ENCODE measurements around the gene TAPBP. TPM values are rescaled to one million over a fixed set of nuclear protein-coding genes. Genes with fewer than 3 reads are reported as not detected.
A peak's percentile ranks its signal among the peaks of the same experiment; 100 is the strongest.

The TAPBP gene
- total and polyA plus RNA-seq, 9 of the 15 experiments (the other 6 are each of a cell fraction or from before 2014, with no cell fraction given): 5.6 to 74.0 (median 22.3) TPM

GRCh38 chr6:33344701-33345697 is 31.1 kb upstream of the TAPBP start (continued):
- no peak for TF ChIP-seq BCLAF1 (IDR thresholded peaks at IDR 0.05; ENCODE audit: borderline replicate concordance in 1 of 2, control insufficient read depth in 1 of 2, low read depth in 2 of 2, low read length in 1 of 2)
- TF ChIP-seq EWSR1 (IDR thresholded peaks at IDR 0.05; ENCODE audit: borderline replicate concordance, low read depth, partially characterized antibody): no peak
- no peak for TF ChIP-seq RBM25 (IDR thresholded peaks at IDR 0.05; ENCODE audit: low read depth, low read length, severe bottlenecking)
- no peak for TF ChIP-seq KDM5B (IDR thresholded peaks at IDR 0.05; ENCODE audit: insufficient replicate concordance, low read depth, low read length)
- no peak for TF ChIP-seq BRD4 (IDR thresholded peaks at IDR 0.05)
- TF ChIP-seq, protein P1, sequence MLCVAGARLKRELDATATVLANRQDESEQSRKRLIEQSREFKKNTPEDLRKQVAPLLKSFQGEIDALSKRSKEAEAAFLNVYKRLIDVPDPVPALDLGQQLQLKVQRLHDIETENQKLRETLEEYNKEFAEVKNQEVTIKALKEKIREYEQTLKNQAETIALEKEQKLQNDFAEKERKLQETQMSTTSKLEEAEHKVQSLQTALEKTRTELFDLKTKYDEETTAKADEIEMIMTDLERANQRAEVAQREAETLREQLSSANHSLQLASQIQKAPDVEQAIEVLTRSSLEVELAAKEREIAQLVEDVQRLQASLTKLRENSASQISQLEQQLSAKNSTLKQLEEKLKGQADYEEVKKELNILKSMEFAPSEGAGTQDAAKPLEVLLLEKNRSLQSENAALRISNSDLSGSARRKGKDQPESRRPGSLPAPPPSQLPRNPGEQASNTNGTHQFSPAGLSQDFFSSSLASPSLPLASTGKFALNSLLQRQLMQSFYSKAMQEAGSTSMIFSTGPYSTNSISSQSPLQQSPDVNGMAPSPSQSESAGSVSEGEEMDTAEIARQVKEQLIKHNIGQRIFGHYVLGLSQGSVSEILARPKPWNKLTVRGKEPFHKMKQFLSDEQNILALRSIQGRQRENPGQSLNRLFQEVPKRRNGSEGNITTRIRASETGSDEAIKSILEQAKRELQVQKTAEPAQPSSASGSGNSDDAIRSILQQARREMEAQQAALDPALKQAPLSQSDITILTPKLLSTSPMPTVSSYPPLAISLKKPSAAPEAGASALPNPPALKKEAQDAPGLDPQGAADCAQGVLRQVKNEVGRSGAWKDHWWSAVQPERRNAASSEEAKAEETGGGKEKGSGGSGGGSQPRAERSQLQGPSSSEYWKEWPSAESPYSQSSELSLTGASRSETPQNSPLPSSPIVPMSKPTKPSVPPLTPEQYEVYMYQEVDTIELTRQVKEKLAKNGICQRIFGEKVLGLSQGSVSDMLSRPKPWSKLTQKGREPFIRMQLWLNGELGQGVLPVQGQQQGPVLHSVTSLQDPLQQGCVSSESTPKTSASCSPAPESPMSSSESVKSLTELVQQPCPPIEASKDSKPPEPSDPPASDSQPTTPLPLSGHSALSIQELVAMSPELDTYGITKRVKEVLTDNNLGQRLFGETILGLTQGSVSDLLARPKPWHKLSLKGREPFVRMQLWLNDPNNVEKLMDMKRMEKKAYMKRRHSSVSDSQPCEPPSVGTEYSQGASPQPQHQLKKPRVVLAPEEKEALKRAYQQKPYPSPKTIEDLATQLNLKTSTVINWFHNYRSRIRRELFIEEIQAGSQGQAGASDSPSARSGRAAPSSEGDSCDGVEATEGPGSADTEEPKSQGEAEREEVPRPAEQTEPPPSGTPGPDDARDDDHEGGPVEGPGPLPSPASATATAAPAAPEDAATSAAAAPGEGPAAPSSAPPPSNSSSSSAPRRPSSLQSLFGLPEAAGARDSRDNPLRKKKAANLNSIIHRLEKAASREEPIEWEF (CRISPR knock-in tag; IDR thresholded peaks at IDR 0.05): no peak
- no peak for TF ChIP-seq HNRNPUL1 (IDR thresholded peaks at IDR 0.05; ENCODE audit: low read length)
- TF ChIP-seq ZEB2 (IDR thresholded peaks at IDR 0.05): peak; percentile 93
- TF ChIP-seq, protein P2, sequence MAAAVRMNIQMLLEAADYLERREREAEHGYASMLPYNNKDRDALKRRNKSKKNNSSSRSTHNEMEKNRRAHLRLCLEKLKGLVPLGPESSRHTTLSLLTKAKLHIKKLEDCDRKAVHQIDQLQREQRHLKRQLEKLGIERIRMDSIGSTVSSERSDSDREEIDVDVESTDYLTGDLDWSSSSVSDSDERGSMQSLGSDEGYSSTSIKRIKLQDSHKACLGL (CRISPR knock-in tag; IDR thresholded peaks at IDR 0.05; ENCODE audit: borderline replicate concordance, poor library complexity, severe bottlenecking): no peak
- TF ChIP-seq ZNF280A (IDR thresholded peaks at IDR 0.05; ENCODE audit: low read depth, partially characterized antibody): no peak
- no peak for TF ChIP-seq ZNF764 (CRISPR knock-in tag; IDR thresholded peaks at IDR 0.05; ENCODE audit: low read depth)
- TF ChIP-seq ZNF174 (CRISPR knock-in tag; IDR thresholded peaks at IDR 0.05): no peak
- no peak for TF ChIP-seq POLR2AphosphoS2 (IDR thresholded peaks at IDR 0.05; ENCODE audit: low read length)
- no peak for TF ChIP-seq ZNF717 (CRISPR knock-in tag; IDR thresholded peaks at IDR 0.05)
- TF ChIP-seq HNRNPLL (IDR thresholded peaks at IDR 0.05; ENCODE audit: low read depth, low read length, poor library complexity, severe bottlenecking): no peak

Measured in K562 (cell line).